ENCODE results near the gene LRRC27.

- TF ChIP-seq EP300 (IDR thresholded peaks at IDR 0.05; ENCODE audit: borderline replicate concordance) = no peak
- TF ChIP-seq REST (IDR thresholded peaks at IDR 0.05; ENCODE audit: low read depth) = no peak
- no peak for TF ChIP-seq RAD21 (IDR thresholded peaks at IDR 0.05; ENCODE audit: low read depth)
- no peak for TF ChIP-seq CREB1 (IDR thresholded peaks at IDR 0.05; ENCODE audit: low read depth)
- TF ChIP-seq MAX (IDR thresholded peaks at IDR 0.05) = no peak
Observed at GRCh38 chr10:132347931-132348267, 15.9 kb downstream of the LRRC27 start.
